Measurements from ENCODE around the gene TRIM61. TPM values are rescaled to one million over a fixed set of nuclear protein-coding genes. Genes with fewer than 3 reads are reported as not detected.
"Not testable (repeated sequence)": the region's sequence is repeated elsewhere in the genome, so short reads cannot be mapped to it uniquely, and the experiment has no call there.

The TRIM61 gene
- 5.5 TPM for polyA plus RNA-seq (2012; ENCODE audit: insufficient read depth, insufficient read length, low read depth)

DNA sequence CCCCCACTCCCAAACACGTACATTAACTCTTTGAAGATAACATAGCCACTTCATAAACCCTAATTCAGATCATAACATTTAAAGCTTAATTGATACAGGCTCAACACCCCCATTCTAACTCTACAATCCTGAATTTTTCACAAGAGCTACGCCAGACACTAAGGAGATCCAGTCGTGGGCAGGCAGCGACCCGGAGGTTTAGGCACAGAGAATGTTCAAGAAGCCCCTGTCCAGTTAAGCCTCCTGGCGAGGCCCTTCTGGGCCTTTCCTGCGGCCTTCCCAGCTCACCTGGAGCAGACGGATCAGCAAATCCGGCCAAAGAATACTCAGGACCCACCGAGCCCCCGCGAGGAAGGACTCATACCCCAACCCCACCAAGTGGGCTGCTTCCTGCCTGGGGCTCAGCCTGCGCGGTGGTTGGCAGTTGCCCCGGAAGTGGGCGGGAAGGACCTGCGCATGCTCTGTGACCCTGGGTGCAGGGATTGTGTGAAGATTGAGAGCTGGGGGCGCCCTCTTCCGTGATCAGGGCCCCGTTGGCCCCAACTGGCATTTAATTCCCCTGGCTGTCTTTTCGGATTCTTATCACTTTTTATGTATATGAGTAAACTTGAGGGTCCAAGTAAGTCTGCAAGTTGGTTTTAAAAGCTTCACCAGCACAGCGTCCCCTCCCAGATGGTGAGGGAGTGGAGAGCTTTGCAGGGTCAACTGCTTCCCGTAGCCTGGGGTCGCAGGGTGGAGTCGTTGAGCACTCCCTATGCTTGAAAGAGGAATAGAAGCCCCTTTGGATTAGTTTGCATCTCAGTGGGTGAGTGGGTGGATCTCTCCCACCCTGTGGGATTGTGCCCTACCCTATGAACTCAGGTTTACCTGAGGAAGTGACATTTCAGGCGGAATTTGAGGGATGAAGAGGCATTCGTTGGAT is at the start of gene TRIM61:
Gene TRIM61 (minus strand): TSS at position 415 of the 922 bp plus-strand sequence. CDS start 7,655 bp downstream, outside the sequence.
- Histone ChIP-seq H3K9me3 (no peaks in the 10 kb centered on the region), H3K27me3 (no peaks in the 10 kb centered on the region), H3K4me3 (ENCODE audit: low read depth, low read length) (peak within 1 kb of the TSS; percentile 80), H3K4me1 (no peaks in the 10 kb centered on the region), H3K36me3 (peaks cover 21% of the 10 kb centered on the region; the same call in 1 of the 2 replicates)
- peak; percentile 89 for DNase-seq
- TF ChIP-seq, protein P1, sequence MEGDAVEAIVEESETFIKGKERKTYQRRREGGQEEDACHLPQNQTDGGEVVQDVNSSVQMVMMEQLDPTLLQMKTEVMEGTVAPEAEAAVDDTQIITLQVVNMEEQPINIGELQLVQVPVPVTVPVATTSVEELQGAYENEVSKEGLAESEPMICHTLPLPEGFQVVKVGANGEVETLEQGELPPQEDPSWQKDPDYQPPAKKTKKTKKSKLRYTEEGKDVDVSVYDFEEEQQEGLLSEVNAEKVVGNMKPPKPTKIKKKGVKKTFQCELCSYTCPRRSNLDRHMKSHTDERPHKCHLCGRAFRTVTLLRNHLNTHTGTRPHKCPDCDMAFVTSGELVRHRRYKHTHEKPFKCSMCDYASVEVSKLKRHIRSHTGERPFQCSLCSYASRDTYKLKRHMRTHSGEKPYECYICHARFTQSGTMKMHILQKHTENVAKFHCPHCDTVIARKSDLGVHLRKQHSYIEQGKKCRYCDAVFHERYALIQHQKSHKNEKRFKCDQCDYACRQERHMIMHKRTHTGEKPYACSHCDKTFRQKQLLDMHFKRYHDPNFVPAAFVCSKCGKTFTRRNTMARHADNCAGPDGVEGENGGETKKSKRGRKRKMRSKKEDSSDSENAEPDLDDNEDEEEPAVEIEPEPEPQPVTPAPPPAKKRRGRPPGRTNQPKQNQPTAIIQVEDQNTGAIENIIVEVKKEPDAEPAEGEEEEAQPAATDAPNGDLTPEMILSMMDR (IDR thresholded peaks at IDR 0.05; ENCODE audit: low read depth, low read length): peak; percentile 40

DNA sequence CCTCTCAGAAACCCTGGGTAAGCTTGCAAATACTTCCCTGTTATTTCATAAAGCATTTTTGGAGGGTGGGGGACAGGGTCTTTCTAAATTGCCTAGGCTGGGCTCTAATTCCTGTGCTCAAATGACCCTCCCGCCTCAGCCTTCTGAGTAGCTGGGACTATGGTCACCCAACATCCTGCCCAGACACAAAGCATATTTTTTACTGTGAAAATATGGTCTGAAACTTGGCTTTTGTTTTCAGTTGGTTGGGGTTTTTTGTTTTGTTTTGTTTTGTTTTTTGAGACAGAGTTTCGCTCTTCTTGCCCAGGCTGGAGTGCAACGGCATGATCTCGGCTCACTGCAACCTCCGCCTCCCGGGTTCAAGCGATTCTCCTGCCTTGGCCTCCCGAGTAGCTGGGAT is 48.3 kb upstream of the TRIM61 start:
- not testable (repeated sequence) for H3K4me3 ChIP-seq (ENCODE audit: low read depth, low read length); H3K36me3 ChIP-seq; DNase-seq; H3K4me1 ChIP-seq; H3K9me3 ChIP-seq; H3K27me3 ChIP-seq

- not testable (repeated sequence) for H3K4me3 ChIP-seq (ENCODE audit: low read depth, low read length); H3K4me1 ChIP-seq; H3K9me3 ChIP-seq; H3K36me3 ChIP-seq; DNase-seq; H3K27me3 ChIP-seq
Measured at GRCh38 chr4:165019995-165020394, 42.5 kb upstream of the TRIM61 start.

DNA sequence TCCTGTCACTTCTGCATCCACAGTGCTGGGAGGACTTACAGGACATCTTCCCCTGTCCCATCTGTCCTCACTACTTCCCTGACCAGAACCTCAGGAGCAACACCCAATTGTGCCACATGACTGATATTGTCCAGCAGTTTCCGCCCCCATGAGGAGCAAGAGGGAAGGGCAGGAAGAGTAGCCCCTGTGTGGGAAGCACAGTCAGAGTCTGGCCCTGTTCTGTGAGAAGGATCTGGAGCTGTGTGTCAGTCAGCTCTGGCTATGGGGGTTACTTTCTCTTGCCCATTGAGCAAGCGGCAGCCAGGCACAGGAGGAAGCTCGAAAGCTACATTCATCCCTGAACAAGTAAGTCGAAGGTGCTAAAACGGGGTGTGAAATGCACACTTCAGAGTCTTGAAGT is 39.5 kb upstream of the TRIM61 start:
- no peaks in the 10 kb centered on the region for H3K27me3 ChIP-seq
- H3K4me1 ChIP-seq: no peaks in the 10 kb centered on the region
- peak; percentile 21 for DNase-seq
- TF ChIP-seq, protein P1 (IDR thresholded peaks at IDR 0.05; ENCODE audit: low read depth, low read length): peak; percentile 30
- no peaks in the 10 kb centered on the region for H3K9me3 ChIP-seq
- H3K4me3 ChIP-seq (ENCODE audit: low read depth, low read length): no peak overlapping the region
- no peaks in the 10 kb centered on the region for H3K36me3 ChIP-seq

GRCh38 chr4:165013691-165014090 is 36.2 kb upstream of the TRIM61 start:
- TF ChIP-seq, protein P1 (IDR thresholded peaks at IDR 0.05; ENCODE audit: low read depth, low read length): no peak

GRCh38 chr4:165011403-165011802 is 33.9 kb upstream of the TRIM61 start:
- no peak overlapping the region for H3K4me3 ChIP-seq (ENCODE audit: low read depth, low read length)
- DNase-seq: no peak
- no peaks in the 10 kb centered on the region for H3K9me3 ChIP-seq
- peaks cover 5% of the 10 kb centered on the region; the same call in 1 of the 2 replicates for H3K27me3 ChIP-seq
- no peaks in the 10 kb centered on the region for H3K4me1 ChIP-seq
- H3K36me3 ChIP-seq: no peaks in the 10 kb centered on the region
- TF ChIP-seq, protein P1 (IDR thresholded peaks at IDR 0.05; ENCODE audit: low read depth, low read length): no peak

More at GRCh38 chr4:165013691-165014090, 36.2 kb upstream of the TRIM61 start:
- DNase-seq: no peak
- H3K27me3 ChIP-seq: peaks cover 5% of the 10 kb centered on the region; the same call in 1 of the 2 replicates
- no peaks in the 10 kb centered on the region for H3K9me3 ChIP-seq
- H3K4me3 ChIP-seq (ENCODE audit: low read depth, low read length): no peak overlapping the region
- H3K36me3 ChIP-seq: no peaks in the 10 kb centered on the region
- no peaks in the 10 kb centered on the region for H3K4me1 ChIP-seq

DNA sequence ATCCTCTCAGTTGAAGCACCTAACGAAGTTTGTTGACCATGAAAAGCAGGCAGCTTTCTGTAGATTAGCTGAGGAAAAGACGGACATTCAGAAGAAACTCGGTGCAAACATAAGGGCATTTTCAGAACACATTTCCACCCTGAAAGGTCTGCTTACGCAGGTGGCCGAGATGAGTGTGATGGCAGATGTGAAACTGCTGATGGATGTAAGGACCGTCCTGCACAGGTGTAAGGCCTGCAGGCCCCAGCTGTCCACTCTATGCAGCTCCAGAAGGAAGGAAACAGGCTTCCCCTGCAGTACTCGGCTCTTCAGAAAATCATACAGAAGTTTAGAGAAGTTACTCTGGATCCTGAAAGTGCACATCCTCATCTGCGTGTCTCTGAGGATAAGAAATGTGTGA is 33.5 kb upstream of the TRIM61 start:
- Histone ChIP-seq H3K4me3 (ENCODE audit: low read depth, low read length) (no peak overlapping the region), H3K27me3 (peaks cover 5% of the 10 kb centered on the region; the same call in 1 of the 2 replicates), H3K36me3 (no peaks in the 10 kb centered on the region), H3K9me3 (no peaks in the 10 kb centered on the region), H3K4me1 (no peaks in the 10 kb centered on the region)
- no peak for DNase-seq
- TF ChIP-seq, protein P1 (IDR thresholded peaks at IDR 0.05; ENCODE audit: low read depth, low read length): no peak

Data from BE2C (cell line).